Thyroid gland (tissue), 4 donors: Measurements from ENCODE around the gene LRRC8E.

Source experiments
- CTCF ChIP-seq, 6 experiments: fragments of 200-600 bp in 3 of 6; fragments of 450-650 bp in 3 of 6; sonication (generic) in 3 of 6; IDR thresholded peaks; one replicate each; pipeline ENCODE4 v1.5.1; 2016 to 2019; ENCODE audit warnings: antibody characterized with exemption in 6 of 6, mild to moderate bottlenecking in 2 of 6, inconsistent platforms in 1 of 6, moderate library complexity in 1 of 6
- POLR2A ChIP-seq, 2 donors: fragments of 450-650 bp; IDR thresholded peaks; one replicate each; pipeline ENCODE4 v1.6.1; 2017; ENCODE audit warnings: antibody characterized with exemption in 2 of 2, mild to moderate bottlenecking in 2 of 2, moderate library complexity in 1 of 2

DNA sequence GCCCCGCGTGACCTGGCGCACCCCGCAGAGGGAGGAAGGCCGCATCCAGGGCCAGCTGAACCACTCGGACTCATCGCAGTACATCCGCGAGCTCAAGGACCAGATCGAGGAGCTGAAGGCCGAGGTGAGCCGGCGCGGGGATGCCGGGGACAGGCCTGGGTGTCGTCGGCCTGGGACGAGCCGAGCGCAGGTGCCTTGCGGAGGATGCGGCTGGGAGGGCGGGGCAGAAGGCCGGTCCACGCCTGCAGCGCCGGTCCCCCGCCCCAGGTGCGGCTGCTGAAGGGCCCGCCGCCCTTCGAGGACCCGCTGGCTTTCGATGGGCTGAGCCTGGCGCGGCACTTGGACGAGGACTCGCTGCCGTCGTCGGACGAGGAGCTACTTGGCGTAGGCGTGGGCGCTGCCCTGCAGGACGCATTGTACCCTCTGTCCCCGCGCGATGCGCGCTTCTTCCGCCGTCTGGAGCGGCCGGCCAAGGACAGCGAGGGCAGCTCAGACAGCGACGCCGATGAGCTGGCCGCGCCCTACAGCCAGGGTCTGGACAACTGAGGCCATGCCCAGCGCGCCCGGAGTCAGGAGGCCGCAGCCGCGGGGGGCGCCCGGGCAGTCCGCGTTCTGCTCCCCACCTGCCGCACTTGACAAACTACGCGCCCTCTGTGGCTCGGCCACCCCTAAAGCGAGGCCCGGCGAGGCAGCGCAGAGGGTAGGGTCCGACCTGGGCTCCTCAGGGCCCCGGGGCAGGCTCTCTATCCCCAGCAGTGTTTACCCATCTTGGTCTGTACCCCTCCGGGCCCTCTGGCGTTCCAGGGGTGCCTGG, 24.9 kb upstream of the LRRC8E start:
- TF ChIP-seq CTCF (IDR thresholded peaks at IDR 0.05) (no peak), POLR2A (IDR thresholded peaks at IDR 0.05) (no peak)
